ENCODE results near the gene IDH1. TPM values are rescaled to one million over a fixed set of nuclear protein-coding genes. Genes with fewer than 3 reads are reported as not detected.

Gene IDH1
- total and polyA plus RNA-seq, 2 donors (not counting 1 experiment from before 2014, with no cell fraction given), result 13.9 to 41.4 TPM

DNA sequence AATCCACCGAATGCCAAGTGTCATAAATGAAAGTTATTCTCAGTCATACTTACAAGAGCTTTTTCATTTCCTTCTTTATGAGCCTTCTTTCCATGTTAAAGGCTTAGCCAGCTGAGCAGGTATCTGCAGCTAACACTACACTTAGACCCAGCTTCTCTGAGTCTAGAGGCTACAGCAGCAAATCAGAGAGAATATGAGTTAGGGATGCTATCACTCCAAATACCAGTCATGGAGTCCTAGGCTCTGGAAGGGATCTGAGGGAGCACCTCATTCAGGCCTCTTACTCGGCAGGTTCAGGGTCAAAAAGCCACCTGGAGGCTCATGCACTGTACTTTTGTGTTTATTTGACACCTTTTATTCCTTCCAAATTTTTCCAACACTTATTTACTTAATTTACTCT, 68.0 kb downstream of the IDH1 start:
- Histone ChIP-seq H3K79me2 (ENCODE audit: control insufficient read depth, insufficient read depth, low read length) (no peaks in the 10 kb centered on the region), H3K4me3 (ENCODE audit: control extremely low read depth in 1 of 5, extremely low read depth in 1 of 5, insufficient read depth in 1 of 5, low read depth in 2 of 5, low read length in 4 of 5) (no peak overlapping the region), H3K4me2 (replicated peaks; ENCODE audit: low read depth, low read length, poor library complexity, severe bottlenecking) (no peak overlapping the region), H4K20me1 (ENCODE audit: control insufficient read depth, insufficient read depth, low read length, poor library complexity, severe bottlenecking) (no peaks in the 10 kb centered on the region), H3K4me1 (ENCODE audit: control insufficient read depth in 2 of 2, insufficient read depth in 2 of 2, low read length in 2 of 2) (peaks cover 0 to 3% of the 10 kb centered on the region in 2 donors), H3K27ac (ENCODE audit: low read length in 2 of 2) (no peak overlapping the region), H3K36me3 (replicated peaks in 1 of 2; ENCODE audit: control extremely low read depth in 1 of 2, control insufficient read depth in 1 of 2, extremely low read depth in 1 of 2, insufficient read depth in 2 of 2, low read length in 1 of 2) (no peaks in the 10 kb centered on the region), H3K9me3 (ENCODE audit: control extremely low read depth in 1 of 3, control insufficient read depth in 2 of 3, insufficient read depth in 1 of 3, low read length in 2 of 3) (no peaks in the 10 kb centered on the region), H2AFZ (ENCODE audit: insufficient read depth, low read depth, low read length, poor library complexity, severe bottlenecking) (no peak overlapping the region), H3K27me3 (replicated peaks in 1 of 4; ENCODE audit: control extremely low read depth in 1 of 4, control insufficient read depth in 3 of 4, insufficient read depth in 4 of 4, low read length in 3 of 4) (peaks cover 0 to 6% (median 0%) of the 10 kb centered on the region in 4 experiments), H3K9ac (ENCODE audit: low read length) (no peak overlapping the region)
- Mint-ChIP-seq H3K4me3 (no peak overlapping the region), H3K27ac (no peak overlapping the region), H3K9me3 (ENCODE audit: insufficient read depth) (no peaks in the 10 kb centered on the region), H3K4me1 (peaks cover 12% of the 10 kb centered on the region), H3K27me3 (peaks cover 26% of the 10 kb centered on the region)
- TF ChIP-seq, protein P1, sequence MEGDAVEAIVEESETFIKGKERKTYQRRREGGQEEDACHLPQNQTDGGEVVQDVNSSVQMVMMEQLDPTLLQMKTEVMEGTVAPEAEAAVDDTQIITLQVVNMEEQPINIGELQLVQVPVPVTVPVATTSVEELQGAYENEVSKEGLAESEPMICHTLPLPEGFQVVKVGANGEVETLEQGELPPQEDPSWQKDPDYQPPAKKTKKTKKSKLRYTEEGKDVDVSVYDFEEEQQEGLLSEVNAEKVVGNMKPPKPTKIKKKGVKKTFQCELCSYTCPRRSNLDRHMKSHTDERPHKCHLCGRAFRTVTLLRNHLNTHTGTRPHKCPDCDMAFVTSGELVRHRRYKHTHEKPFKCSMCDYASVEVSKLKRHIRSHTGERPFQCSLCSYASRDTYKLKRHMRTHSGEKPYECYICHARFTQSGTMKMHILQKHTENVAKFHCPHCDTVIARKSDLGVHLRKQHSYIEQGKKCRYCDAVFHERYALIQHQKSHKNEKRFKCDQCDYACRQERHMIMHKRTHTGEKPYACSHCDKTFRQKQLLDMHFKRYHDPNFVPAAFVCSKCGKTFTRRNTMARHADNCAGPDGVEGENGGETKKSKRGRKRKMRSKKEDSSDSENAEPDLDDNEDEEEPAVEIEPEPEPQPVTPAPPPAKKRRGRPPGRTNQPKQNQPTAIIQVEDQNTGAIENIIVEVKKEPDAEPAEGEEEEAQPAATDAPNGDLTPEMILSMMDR (IDR thresholded peaks at IDR 0.05), result no peak
- no peak for TF ChIP-seq EZH2 (IDR thresholded peaks at IDR 0.05; ENCODE audit: borderline replicate concordance, insufficient read depth, low read depth, low read length, poor library complexity, severe bottlenecking)
- DNase-seq, result no peak
- ChIA-PET CTCF (interaction anchor here (2.3 kb wide), 1 partner anchor 11 kb away, joined by 11 read pairs; no protein-coding TSS in a partner anchor), POLR2A (no interaction called here)
- intact Hi-C loops (cut with micrococcal nuclease), result no loop called here
- WGBS (ENCODE audit: insufficient coverage), result 50% methylated on average over 1 of the region's 2 CpGs
- ATAC-seq (ENCODE audit: low read depth), result no peak

DNA sequence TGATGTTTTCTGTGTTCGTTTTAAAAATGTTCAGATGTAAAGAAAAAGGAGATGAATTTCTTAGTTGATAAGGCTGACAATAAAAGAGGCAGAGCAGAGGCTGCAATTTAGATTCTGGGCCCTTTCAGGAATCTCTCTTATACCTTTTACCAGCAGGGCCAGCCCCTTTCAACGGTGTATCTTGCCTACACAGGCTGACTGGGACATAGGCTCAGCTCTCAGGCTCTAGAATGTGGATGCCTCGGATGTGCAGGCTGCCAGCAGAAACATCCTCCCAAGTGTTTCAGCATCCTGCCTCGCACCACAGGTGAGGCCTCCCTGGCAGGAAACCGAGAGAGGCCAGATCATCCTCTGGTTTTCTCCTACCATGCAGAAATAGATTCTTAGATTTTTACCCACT, 68.4 kb downstream of the IDH1 start:
- Histone ChIP-seq H3K4me1 (ENCODE audit: control insufficient read depth in 2 of 2, insufficient read depth in 2 of 2, low read length in 2 of 2) (peaks cover 0 to 3% of the 10 kb centered on the region in 2 donors), H3K9me3 (ENCODE audit: control extremely low read depth in 1 of 3, control insufficient read depth in 2 of 3, insufficient read depth in 1 of 3, low read length in 2 of 3) (no peaks in the 10 kb centered on the region), H3K79me2 (ENCODE audit: control insufficient read depth, insufficient read depth, low read length) (no peaks in the 10 kb centered on the region), H3K4me3 (ENCODE audit: control extremely low read depth in 1 of 5, extremely low read depth in 1 of 5, insufficient read depth in 1 of 5, low read depth in 2 of 5, low read length in 4 of 5) (no peak overlapping the region), H3K27me3 (replicated peaks in 1 of 4; ENCODE audit: control extremely low read depth in 1 of 4, control insufficient read depth in 3 of 4, insufficient read depth in 4 of 4, low read length in 3 of 4) (peaks cover 0 to 6% (median 0%) of the 10 kb centered on the region in 4 experiments), H3K9ac (ENCODE audit: low read length) (no peak overlapping the region), H4K20me1 (ENCODE audit: control insufficient read depth, insufficient read depth, low read length, poor library complexity, severe bottlenecking) (no peaks in the 10 kb centered on the region), H3K36me3 (replicated peaks in 1 of 2; ENCODE audit: control extremely low read depth in 1 of 2, control insufficient read depth in 1 of 2, extremely low read depth in 1 of 2, insufficient read depth in 2 of 2, low read length in 1 of 2) (no peaks in the 10 kb centered on the region), H3K4me2 (replicated peaks; ENCODE audit: low read depth, low read length, poor library complexity, severe bottlenecking) (no peak overlapping the region), H2AFZ (ENCODE audit: insufficient read depth, low read depth, low read length, poor library complexity, severe bottlenecking) (no peak overlapping the region), H3K27ac (ENCODE audit: low read length in 2 of 2) (no peak overlapping the region)
- Mint-ChIP-seq H3K27ac (no peak overlapping the region), H3K4me1 (peaks cover 12% of the 10 kb centered on the region), H3K4me3 (no peak overlapping the region), H3K9me3 (ENCODE audit: insufficient read depth) (no peaks in the 10 kb centered on the region), H3K27me3 (peaks cover 26% of the 10 kb centered on the region)
- no peak for DNase-seq
- intact Hi-C loops (cut with micrococcal nuclease), result no loop called here
- POLR2A ChIA-PET, result no interaction called here
- TF ChIP-seq, protein P1 (IDR thresholded peaks at IDR 0.05), result no peak
- TF ChIP-seq EZH2 (IDR thresholded peaks at IDR 0.05; ENCODE audit: borderline replicate concordance, insufficient read depth, low read depth, low read length, poor library complexity, severe bottlenecking), result no peak
- CTCF ChIA-PET, result interaction anchor here (2.3 kb wide), 1 partner anchor 11 kb away, joined by 11 read pairs; no protein-coding TSS in a partner anchor
- WGBS (ENCODE audit: insufficient coverage), result 72% methylated on average over 4 of the region's 5 CpGs
- no peak for ATAC-seq (ENCODE audit: low read depth)

Other genes starting within 250 kb of the IDH1 start
- gene PLEKHM3, start 229.5 kb downstream of the IDH1 start, total RNA-seq, result 17.7 and 19.5 TPM in 2 replicates
- 4.0 and 5.3 TPM in 2 replicates for gene PLEKHM3, start 229.5 kb downstream of the IDH1 start, polyA plus RNA-seq
- gene CRYGD, start 130.5 kb downstream of the IDH1 start, total RNA-seq, result not detected in 2 replicates
- gene CRYGD, start 130.5 kb downstream of the IDH1 start, polyA plus RNA-seq, result not detected in 2 replicates
- gene CRYGC, start 125.2 kb downstream of the IDH1 start, total RNA-seq, result not detected in 2 replicates
- not detected in 2 replicates for gene CRYGC, start 125.2 kb downstream of the IDH1 start, polyA plus RNA-seq
- not detected in 2 replicates for gene CRYGB, start 108.9 kb downstream of the IDH1 start, total RNA-seq
- not detected in 2 replicates for gene CRYGB, start 108.9 kb downstream of the IDH1 start, polyA plus RNA-seq
- not detected in 2 replicates for gene CRYGA, start 91.5 kb downstream of the IDH1 start, total RNA-seq
- not detected in 2 replicates for gene CRYGA, start 91.5 kb downstream of the IDH1 start, polyA plus RNA-seq
- not detected in 2 replicates for gene C2orf80, start 65.0 kb downstream of the IDH1 start, total RNA-seq
- gene C2orf80, start 65.0 kb downstream of the IDH1 start, polyA plus RNA-seq, result not detected in 2 replicates
- 79.3 and 80.9 TPM in 2 replicates for gene PIKFYVE, start 11.2 kb upstream of the IDH1 start, total RNA-seq
- gene PIKFYVE, start 11.2 kb upstream of the IDH1 start, polyA plus RNA-seq, result 20.3 and 37.6 TPM in 2 replicates
- 0.73 and 0.84 TPM in 2 replicates for gene PTH2R, start 151.7 kb upstream of the IDH1 start, total RNA-seq
- 0.09 and 0.34 TPM in 2 replicates for gene PTH2R, start 151.7 kb upstream of the IDH1 start, polyA plus RNA-seq

Data from B cell (primary cell).